Endothelial cell of umbilical vein (primary cell): Measurements from ENCODE around the gene CNEP1R1. TPM values are rescaled to one million over a fixed set of nuclear protein-coding genes. Genes with fewer than 3 reads are reported as not detected.

Source experiments
- BruUV-seq: library from RNA; stranded (reverse); fragments of 400-500 nt; replicated peaks from 2 replicates; lab custom pipeline; 2021; lab: Mats Ljungman, UMichigan
- CTCF ChIA-PET: fragments of 300-600, 350-600 bp; sonication (Branson Sonifier 250); formaldehyde crosslinking; loops from one replicate; lab custom pipeline; 2021; ENCODE audit warnings: antibody characterized with exemption, inconsistent platforms; lab: Charles Lee
- POLR2A ChIA-PET: fragments of 300-600, 350-600 bp; sonication (Branson Sonifier 250); formaldehyde crosslinking; loops from one replicate; lab custom pipeline; 2021; ENCODE audit warnings: antibody characterized with exemption, inconsistent platforms; lab: Charles Lee
- DNase-seq: peaks from one replicate; pipeline ENCODE4 v3.0.0-alpha.2; 2011; ENCODE audit warnings: low read depth, low spot score
- FAIRE-seq: peaks from 2 replicates; lab custom pipeline; 2011; peaks lifted over from hg19 to GRCh38; lab: Jason Lieb, UNC
- H2AFZ ChIP-seq: 2 replicates; pipeline ENCODE4 v1.6.0; 2012; ENCODE audit warnings: low read depth, low read length, control low read depth, inconsistent platforms
- H3K27ac ChIP-seq: 2 replicates; pipeline ENCODE4 v1.5.1; 2011; ENCODE audit warnings: low read depth, mild to moderate bottlenecking, control low read depth, low read length, moderate library complexity; ENCODE audit not compliant: insufficient read depth
- H3K27me3 ChIP-seq, 2 experiments: 2 replicates each; pipeline versions ENCODE4 v1.6.0 to v1.6.1; 2011; ENCODE audit warnings: low read length in 2 of 2, mixed read lengths in 1 of 2; ENCODE audit not compliant: control insufficient read depth in 2 of 2, insufficient read depth in 2 of 2
- H3K36me3 ChIP-seq, 2 experiments: 2 replicates in 1 of 2; 3 replicates in 1 of 2; pipeline ENCODE4 v1.5.1; 2011; ENCODE audit warnings: low read length in 2 of 2, mild to moderate bottlenecking in 1 of 2, moderate library complexity in 1 of 2; ENCODE audit not compliant: control insufficient read depth in 2 of 2, insufficient read depth in 2 of 2; ENCODE audit errors: extremely low read depth in 1 of 2
- H3K4me1 ChIP-seq: 3 replicates; pipeline ENCODE4 v1.5.1; 2011; ENCODE audit warnings: mild to moderate bottlenecking, low read length; ENCODE audit not compliant: control insufficient read depth, insufficient read depth; ENCODE audit errors: extremely low read depth
- H3K4me2 ChIP-seq: 2 replicates; pipeline ENCODE4 v1.6.1; 2011; ENCODE audit warnings: low read length, control low read depth, mixed read lengths; ENCODE audit not compliant: insufficient read depth
- H3K4me3 ChIP-seq, 3 experiments: fragments of 200-600 bp in 1 of 3; sonication (generic), shearing (Covaris generic) in 1 of 3; replicated peaks in 1 of 3; 2 replicates each; pipeline ENCODE4 v1.5.1; 2011 to 2016; ENCODE audit warnings: control low read depth in 3 of 3, low read length in 3 of 3, mild to moderate bottlenecking in 2 of 3, inconsistent platforms in 1 of 3, low read depth in 1 of 3, moderate library complexity in 1 of 3; ENCODE audit not compliant: insufficient read depth in 1 of 3
- H3K79me2 ChIP-seq: 2 replicates; pipeline ENCODE4 v1.6.0; 2012; ENCODE audit warnings: low read length, inconsistent platforms; ENCODE audit not compliant: control insufficient read depth, insufficient read depth
- H3K9ac ChIP-seq: replicated peaks from 2 replicates; pipeline ENCODE3; 2011; ENCODE audit warnings: low read length, control low read depth; ENCODE audit not compliant: insufficient read depth; ENCODE audit errors: extremely low read depth
- H3K9me1 ChIP-seq: replicated peaks from 3 replicates; pipeline ENCODE4 v1.6.0; 2011; ENCODE audit warnings: mild to moderate bottlenecking, low read length; ENCODE audit not compliant: control insufficient read depth, insufficient read depth; ENCODE audit errors: extremely low read depth
- H3K9me3 ChIP-seq: replicated peaks from 2 replicates; pipeline ENCODE4 v1.5.1; 2012; ENCODE audit warnings: low read length, inconsistent platforms; ENCODE audit not compliant: control insufficient read depth, insufficient read depth
- H4K20me1 ChIP-seq: replicated peaks from 2 replicates; pipeline ENCODE3; 2011; ENCODE audit warnings: mild to moderate bottlenecking, low read length; ENCODE audit not compliant: control insufficient read depth, insufficient read depth; ENCODE audit errors: extremely low read depth
- CTCF ChIP-seq, 2 donors: IDR thresholded peaks; 1 replicate in 1 of 2; 2 replicates in 1 of 2; pipeline ENCODE4 v1.5.1; 2011; ENCODE audit warnings: low read length in 2 of 2, mild to moderate bottlenecking in 2 of 2, moderate library complexity in 2 of 2, control low read depth in 1 of 2, inconsistent platforms in 1 of 2, low read depth in 1 of 2; ENCODE audit not compliant: insufficient read depth in 1 of 2; ENCODE audit errors: extremely low read depth in 1 of 2
- EZH2 ChIP-seq: IDR thresholded peaks from 2 replicates; pipeline ENCODE4 v1.6.1; 2012; ENCODE audit warnings: borderline replicate concordance, low read depth, mild to moderate bottlenecking, moderate library complexity, low read length, inconsistent platforms; ENCODE audit not compliant: severe bottlenecking
- FOS ChIP-seq: IDR thresholded peaks from 2 replicates; pipeline ENCODE4 v1.6.1; 2011; ENCODE audit warnings: mild to moderate bottlenecking, low read length, moderate library complexity, borderline replicate concordance; ENCODE audit not compliant: insufficient read depth
- GATA2 ChIP-seq: IDR thresholded peaks from 2 replicates; pipeline ENCODE4 v1.7.0; 2011; ENCODE audit warnings: low read depth, mild to moderate bottlenecking, moderate library complexity, mixed read lengths, low read length; ENCODE audit not compliant: insufficient read length, insufficient read depth
- JUN ChIP-seq: IDR thresholded peaks from 2 replicates; pipeline ENCODE4 v1.6.1; 2011; ENCODE audit warnings: borderline replicate concordance, low read depth; ENCODE audit not compliant: insufficient read length, insufficient read depth
- MAX ChIP-seq: IDR thresholded peaks from 2 replicates; pipeline ENCODE4 v1.6.1; 2011; ENCODE audit not compliant: insufficient read depth, insufficient read length
- MYC ChIP-seq: IDR thresholded peaks from one replicate; pipeline ENCODE4 v1.6.1; 2011; ENCODE audit warnings: mild to moderate bottlenecking, low read depth, low read length
- POLR2A ChIP-seq: IDR thresholded peaks from 2 replicates; pipeline ENCODE4 v1.6.1; 2012; ENCODE audit warnings: low read depth, mild to moderate bottlenecking, control low read depth, low read length
- POLR2AphosphoS5 ChIP-seq: IDR thresholded peaks from 2 replicates; pipeline ENCODE4 v1.6.1; 2012; ENCODE audit warnings: low read depth, mild to moderate bottlenecking, control low read depth, low read length, moderate library complexity; ENCODE audit not compliant: insufficient read depth
- dilution Hi-C: fragments of 300-500 bp; cut with MboI; formaldehyde crosslinking; loops from one replicate; pipeline ENCODE4 v1.15.0; 2019; ENCODE audit warnings: low sequenced_read_pairs; ENCODE audit not compliant: extremely low pct_ligation_motif_present
- intact Hi-C: fragments of 100-400 bp; cut with micrococcal nuclease; formaldehyde crosslinking; loops from one replicate; pipeline ENCODE4 v1.10.0; 2022
- polyA plus RNA-seq, 4 experiments: library from polyadenylated mRNA; depleted of rRNA in 3 of 4; stranded (reverse) in 3 of 4; unstranded in 1 of 4; fragments of >200 nt; gene quantifications; 2 replicates each; pipeline versions ENCODE4 v1.2.1 to v1.2.3, GENCODE V29; 2011 to 2012; ENCODE audit warnings: missing spikeins in 1 of 4
- total RNA-seq: library from RNA; stranded (reverse); gene quantifications from 2 replicates; pipeline ENCODE4 v1.2.3, GENCODE V29; 2021

CNEP1R1 gene
- total and polyA plus RNA-seq, 2 donors (not counting 3 experiments of a cell fraction or from before 2014, with no cell fraction given) = 15.3 to 23.2 TPM

- H3K9ac ChIP-seq = peak overlapping the region; percentile 17
- H3K36me3 ChIP-seq = peaks cover 0 to 9% of the 10 kb centered on the region in 2 experiments
- H4K20me1 ChIP-seq = no peaks in the 10 kb centered on the region
- peak; percentile 63 for FAIRE-seq
- CTCF ChIA-PET = interaction anchor here (1.6 to 7.3 kb wide), 10 partner anchors 10 to 738 kb away, joined by 4 to 193 read pairs (median 8); partner anchors contain the start of gene CNEP1R1
- no peaks in the 10 kb centered on the region for H3K27me3 ChIP-seq
- H3K4me3 ChIP-seq = no peak overlapping the region
- H3K79me2 ChIP-seq = peaks cover 41% of the 10 kb centered on the region
- DNase-seq = peak; percentile 26
- peak overlapping the region; percentile 41 for H3K4me2 ChIP-seq
- POLR2A ChIA-PET = no interaction called here
- no TSS peak for BruUV-seq
- dilution Hi-C loops = no loop called here
- H3K27ac ChIP-seq = peak overlapping the region; percentile 29
- H3K9me3 ChIP-seq = no peaks in the 10 kb centered on the region
- no peak for TF ChIP-seq FOS
- TF ChIP-seq MAX = no peak
- TF ChIP-seq JUN = no peak
- TF ChIP-seq POLR2A = no peak
- no peak for TF ChIP-seq GATA2
- no peak for TF ChIP-seq CTCF (IDR thresholded peaks at IDR 0.05; ENCODE audit: extremely low read depth in 1 of 2, insufficient read depth in 1 of 2, low read depth in 1 of 2, low read length in 2 of 2)
- TF ChIP-seq MYC = no peak
- no peak for TF ChIP-seq EZH2
- TF ChIP-seq POLR2AphosphoS5 = no peak
- intact Hi-C loops = loop anchor here (5.0 kb wide), 2 partner anchors 299 to 479 kb away; partner anchors contain the start of genes BRD7 and NKD1
- no peaks in the 10 kb centered on the region for H3K9me1 ChIP-seq
- H3K4me1 ChIP-seq = peaks cover 27% of the 10 kb centered on the region
- no peak overlapping the region for H2AFZ ChIP-seq
These were observed 43.5 kb downstream of the CNEP1R1 start for GRCh38 chr16:50068550-50068949.
